Measurements from ENCODE around the gene RABGEF1.

GRCh38 chr7:66781408-66782090 lies 41.0 kb downstream of the RABGEF1 start:
- TF ChIP-seq POLR2A (IDR thresholded peaks at IDR 0.05; ENCODE audit: low read length) = no peak
- TF ChIP-seq GATA1 (IDR thresholded peaks at IDR 0.05; ENCODE audit: low read depth, low read length) = no peak
